Activated CD4-positive, alpha-beta T cell treated with anti-CD3 and anti-CD28 coated beads for 1 hour (primary cell): Measurements from ENCODE around the gene CLN5.
"Not testable (repeated sequence)": the region's sequence is repeated elsewhere in the genome, so short reads cannot be mapped to it uniquely, and the experiment has no call there.

Experiments
- DNase-seq: peaks from one replicate; pipeline ENCODE4 v3.0.0-alpha.2; 2020

The CLN5 gene

DNA sequence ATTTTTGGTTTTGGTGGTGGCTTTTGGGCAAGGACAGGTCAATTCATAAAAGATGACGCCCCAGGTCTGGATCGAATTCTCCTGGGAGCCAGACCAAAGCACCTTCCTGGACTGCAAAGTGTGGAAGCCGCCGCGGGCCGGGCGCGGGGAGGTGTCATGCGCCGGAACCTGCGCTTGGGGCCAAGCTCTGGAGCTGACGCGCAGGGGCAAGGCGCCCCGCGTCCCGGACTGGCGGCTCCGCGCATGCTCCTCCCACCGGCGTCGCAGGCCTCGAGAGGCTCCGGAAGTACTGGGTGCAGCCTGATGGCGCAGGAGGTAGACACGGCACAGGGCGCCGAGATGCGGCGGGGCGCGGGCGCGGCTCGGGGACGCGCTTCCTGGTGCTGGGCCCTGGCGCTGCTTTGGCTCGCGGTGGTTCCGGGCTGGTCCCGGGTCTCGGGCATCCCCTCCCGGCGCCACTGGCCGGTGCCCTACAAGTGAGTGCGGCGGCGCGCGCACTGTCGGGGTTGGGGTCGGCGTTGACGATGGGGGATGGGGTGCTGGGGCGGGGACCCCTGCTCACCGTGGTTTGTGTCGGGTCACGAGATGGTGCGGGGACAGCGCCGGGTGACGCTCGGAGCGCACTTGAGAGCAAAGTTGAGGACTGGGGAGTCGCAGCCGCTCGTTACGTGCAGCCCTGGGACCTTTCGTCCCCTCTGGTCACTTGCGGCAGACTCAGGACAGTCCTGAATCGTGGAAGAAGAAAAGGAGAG is at the start of gene CLN5:
Gene CLN5 (plus strand): TSS at position 286 of the 752 bp plus-strand sequence. CDS start 18 bp downstream, at position 304.
- DNase-seq = peak; percentile 94

DNA sequence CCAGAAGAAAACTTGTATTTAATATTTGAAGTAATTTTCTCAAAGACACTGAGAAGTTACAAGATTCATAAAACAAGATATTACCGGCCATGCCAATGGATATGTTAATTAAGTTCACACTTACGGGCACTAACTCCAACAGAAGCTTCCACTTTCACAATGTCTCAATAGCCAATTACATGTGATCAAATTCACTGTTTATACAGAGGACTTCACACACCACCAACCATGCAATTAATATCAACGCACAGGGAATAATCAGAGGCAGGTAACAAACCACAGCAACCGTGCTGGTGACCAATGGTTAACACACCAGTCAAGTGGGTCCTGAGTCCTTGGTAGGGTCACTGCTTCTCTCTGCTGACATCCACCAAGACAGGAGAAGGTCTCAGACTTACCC is 49.5 kb upstream of the CLN5 start:
- no peak for DNase-seq

DNA sequence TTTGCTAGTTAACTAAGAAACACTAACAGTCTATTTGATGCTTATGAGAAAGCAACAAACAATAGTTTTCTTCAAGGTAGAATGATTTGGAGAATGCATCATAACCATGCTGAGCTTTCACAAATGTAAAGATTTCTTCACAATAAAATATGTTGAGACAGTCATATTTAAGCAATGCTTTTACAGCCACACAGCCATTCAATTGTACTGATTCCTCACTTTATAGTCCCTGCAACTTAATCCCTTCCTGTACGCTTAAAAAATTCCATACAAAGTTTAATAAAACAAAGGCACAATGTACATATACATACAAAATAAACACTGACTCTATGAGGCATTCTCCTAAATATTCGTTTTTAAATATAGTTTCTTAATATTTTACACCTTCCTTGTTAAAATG is 48.2 kb upstream of the CLN5 start:
- no peak for DNase-seq

DNA sequence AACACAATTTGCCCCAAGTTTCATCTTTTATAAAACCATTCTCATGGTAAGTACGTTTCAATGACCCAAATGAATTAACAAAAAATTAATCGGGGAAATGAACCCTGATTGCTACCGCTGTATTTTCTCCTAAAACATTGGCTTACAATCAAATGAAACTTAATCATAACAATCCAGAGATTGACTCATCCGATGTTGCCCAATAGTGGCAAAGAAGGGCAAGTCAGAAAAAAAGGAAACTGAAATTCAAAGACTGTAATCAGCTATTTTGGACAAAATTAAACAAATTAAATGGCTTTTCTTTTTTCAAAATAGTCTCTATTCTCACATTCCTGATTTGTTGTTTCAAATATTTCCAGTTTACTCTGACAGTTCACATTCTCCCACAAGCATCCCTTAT is 47.4 kb upstream of the CLN5 start:
- DNase-seq = no peak

DNA sequence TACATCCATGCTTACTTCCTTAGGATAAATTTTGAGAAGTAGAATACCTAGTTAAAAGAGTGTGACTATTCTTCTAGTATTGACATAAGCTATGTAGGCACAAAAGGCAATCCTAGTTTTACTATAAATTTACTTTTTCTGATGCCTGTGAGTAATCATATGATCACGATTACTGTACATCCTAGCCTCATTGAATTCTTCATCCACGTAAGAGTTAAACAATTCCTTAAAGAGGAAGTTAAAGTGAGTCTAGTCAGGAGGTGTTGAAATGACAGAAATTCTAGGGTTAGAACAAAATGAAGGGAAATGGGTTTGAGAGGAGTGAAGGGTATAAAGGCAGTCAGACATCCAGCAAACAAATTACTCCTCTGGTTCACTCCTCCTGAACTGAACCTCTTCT is 43.7 kb upstream of the CLN5 start, which contains the start of gene ACOD1:
Gene ACOD1 (plus strand): TSS at position 363 of the 400 bp plus-strand sequence. CDS start 48 bp downstream, outside the sequence.
- DNase-seq = no peak

DNA sequence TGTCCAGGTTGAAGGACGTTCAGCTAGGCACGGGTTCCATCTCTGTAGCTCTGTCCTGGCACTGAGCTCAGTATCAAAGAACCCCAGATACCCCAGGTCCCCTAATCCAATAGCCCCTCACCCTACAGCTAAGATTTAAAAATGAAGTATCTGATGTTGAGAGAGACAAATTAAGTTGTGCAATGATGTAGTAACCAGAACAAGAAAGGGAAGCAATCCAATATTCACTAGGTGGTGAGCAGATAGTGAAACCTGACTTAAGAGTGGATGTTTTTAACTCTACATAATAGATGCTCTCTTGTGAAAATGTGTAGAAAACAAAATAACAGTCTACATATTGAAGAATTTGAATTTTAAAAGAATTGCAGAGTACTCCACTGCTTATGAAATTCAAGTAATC is 41.8 kb upstream of the CLN5 start:
- DNase-seq = no peak

DNA sequence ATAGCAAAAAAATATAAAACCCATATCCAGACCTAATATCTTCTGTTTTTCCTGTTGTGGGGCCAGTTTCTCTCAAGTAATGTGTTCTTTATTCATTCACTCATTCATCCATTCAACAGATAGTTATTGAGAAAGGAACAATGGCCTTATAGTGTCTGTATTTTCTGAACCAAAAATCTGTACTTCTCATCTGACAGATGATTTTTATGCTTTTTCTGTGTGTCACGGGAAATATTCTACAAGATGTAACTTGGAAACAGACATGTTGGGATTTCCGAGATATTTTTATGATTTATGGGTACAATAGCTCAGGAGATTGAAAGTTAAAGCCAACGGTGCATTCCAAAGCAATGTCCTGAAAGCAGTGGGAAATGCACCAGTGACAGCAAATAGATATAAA is 37.9 kb upstream of the CLN5 start:
- DNase-seq = no peak

DNA sequence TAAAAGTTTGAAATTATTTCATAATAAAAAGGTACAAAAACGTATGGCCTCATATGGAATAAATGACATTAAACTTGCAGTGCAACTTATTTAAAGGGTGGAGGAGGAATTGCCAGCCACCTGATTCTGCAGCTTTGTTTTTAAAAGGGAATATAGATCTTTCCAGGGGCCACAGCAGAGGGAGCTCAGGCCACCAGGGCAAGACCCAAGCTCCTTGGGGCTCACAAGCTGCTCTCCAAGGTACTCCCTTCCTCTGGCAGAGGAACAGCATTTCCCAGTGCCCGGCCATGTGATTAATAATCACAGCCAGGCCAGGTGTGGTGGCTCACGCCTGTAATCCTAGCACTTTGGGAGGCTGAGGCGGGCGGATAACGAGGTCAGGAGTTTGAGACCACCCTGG is 37.3 kb upstream of the CLN5 start:
- DNase-seq = no peak

DNA sequence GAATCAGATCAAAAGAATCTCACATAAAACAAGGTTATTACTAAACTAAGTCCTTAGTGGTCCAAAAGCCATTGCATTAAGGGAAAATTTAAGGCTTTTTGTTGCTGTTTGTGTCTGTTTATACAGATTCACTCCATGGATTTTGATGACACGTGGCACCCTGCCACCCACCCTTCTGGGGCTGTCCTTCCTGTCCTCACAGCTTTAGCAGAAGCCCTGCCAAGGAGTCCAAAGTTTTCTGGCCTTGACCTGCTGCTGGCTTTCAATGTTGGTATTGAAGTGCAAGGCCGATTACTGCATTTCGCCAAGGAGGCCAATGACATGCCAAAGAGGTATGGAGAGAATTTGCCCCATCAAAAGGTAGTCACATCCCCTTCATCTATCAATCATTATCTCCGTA is 36.7 kb upstream of the CLN5 start:
- DNase-seq = no peak

DNA sequence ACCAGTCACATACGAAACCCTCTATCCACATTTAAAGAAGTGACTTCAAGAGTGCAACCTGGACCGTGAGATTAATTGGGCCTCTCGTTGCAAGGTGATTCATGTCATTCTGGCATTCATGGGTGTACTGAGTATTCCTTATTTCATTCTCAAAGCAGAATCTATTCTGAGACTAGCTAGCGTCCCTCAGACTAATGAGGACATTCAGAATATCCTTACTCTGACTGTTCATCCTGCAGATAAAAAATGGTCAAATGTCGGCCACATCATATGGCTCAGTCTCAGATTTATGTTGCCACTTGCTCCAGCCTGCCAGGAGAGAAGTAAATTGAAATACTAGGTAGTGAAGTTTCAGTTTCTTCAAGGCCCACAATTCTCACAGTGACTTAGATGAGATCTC is 36.2 kb upstream of the CLN5 start:
- DNase-seq = no peak

DNA sequence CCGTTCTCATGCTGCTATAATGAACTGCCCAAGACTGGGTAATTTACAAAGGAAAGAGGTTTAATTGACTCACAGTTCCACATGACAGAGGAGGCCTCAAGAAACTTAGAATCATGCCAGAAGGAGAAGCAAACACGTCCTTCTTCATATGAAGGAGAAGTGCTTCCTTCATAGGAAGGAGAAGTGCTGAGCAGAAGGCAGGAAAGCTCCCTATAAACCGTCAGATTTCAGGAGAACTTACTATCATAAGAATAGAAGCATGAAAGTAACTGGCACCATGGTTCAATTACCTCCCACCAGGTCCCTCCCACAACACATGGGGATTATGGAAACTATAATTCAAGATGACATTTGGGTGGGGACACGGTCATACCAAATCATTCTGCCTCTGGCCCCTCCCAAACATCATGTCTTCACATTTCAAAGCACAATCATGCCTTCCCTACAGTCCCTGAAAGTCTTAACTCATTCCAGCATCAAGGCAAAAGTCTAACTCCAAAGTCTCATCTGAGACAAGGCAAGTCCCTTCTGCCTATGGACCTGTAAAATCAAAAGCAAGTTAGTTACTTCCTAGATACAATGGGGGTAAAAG is 32.9 kb upstream of the CLN5 start:
- DNase-seq = no peak

DNA sequence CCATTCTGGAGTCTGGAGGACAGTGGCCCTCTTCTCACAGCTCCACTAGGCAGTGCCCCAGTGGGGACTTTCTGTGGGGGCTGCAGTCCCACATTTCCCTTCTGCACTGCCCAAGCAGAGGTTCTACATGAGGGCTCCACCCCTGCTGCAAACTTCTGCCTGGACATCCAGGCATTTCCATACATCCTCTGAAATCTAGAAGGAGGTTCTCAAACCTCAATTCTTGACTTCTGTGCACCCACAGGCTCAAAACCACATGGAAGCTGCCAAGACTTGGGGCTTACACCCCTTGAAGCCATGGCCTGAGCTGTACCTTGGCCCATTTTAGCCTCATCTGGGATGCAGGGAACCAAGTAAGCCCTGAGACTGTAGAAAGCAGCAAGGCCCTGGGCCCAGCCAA is 32.1 kb upstream of the CLN5 start:
- DNase-seq = not testable (repeated sequence)

DNA sequence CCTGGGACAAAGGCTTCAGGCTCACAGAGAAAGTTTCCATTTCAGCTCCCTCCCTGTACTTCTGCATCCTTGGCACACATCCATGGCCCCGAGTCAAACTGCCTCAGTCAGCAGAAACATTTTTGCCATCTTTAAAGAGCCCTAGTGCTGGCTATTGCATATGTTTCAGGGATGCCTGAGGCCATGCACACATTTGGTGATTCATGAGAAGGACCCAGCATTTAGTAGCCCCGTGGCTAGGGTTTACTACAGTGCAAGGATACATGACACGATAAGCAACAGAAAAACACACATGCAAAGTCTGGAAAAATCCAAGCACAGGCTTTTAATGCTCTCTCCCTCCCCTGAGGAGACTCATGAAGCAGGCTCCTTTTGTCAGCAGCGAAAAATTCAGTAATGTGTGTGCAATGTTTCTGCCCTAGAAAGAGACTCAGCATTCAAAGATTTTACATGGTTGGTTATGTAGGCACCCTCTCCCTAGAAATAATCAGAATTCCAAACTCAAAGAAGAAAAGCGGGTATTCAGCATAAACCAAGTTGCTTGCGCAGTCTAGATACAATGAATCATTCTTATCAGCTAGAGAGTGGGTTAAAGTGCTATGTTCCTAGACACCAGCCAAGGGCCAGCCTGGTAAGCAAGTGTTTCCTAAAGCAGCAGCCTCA is 26.0 kb upstream of the CLN5 start:
- no peak for DNase-seq

DNA sequence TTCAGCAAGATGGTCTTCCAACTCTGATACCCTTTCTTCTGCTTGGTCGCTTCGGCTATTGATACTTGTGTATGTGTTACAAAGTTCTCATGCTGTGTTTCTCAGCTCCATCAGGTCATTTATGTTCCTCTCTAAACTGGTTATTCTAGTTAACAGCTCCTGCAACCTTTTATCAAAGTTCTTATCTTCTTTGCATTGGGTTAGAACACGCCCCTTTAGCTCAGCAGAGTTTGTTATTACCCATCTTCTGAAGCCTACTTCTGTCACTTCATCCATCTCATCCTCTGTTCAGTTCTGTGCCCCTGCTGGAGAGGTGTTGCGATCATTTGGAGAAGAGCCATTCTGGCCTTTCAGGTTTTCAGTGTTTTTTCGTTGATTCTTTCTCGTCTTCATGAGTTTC is 24.9 kb upstream of the CLN5 start:
- DNase-seq = no peak

DNA sequence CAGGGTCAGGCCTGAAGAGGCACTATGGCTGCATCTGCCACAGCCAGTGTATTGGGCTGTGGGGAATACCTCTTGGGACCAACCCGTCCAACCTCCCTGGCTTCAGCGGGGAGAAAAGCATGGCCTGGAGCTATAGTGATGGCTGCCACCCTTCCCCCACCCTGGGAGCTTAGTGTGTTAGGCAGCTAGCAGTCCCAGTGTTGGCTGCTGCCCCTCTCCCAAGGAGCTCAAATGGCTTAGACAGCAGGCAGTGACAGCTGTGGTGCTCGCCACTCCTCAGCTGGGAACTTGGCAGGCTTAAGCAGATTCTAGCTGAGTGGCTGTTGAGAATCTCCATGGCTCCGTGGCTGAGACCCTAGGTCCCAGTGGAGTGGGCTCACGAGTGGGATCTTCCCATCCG is 23.8 kb upstream of the CLN5 start:
- DNase-seq = no peak

DNA sequence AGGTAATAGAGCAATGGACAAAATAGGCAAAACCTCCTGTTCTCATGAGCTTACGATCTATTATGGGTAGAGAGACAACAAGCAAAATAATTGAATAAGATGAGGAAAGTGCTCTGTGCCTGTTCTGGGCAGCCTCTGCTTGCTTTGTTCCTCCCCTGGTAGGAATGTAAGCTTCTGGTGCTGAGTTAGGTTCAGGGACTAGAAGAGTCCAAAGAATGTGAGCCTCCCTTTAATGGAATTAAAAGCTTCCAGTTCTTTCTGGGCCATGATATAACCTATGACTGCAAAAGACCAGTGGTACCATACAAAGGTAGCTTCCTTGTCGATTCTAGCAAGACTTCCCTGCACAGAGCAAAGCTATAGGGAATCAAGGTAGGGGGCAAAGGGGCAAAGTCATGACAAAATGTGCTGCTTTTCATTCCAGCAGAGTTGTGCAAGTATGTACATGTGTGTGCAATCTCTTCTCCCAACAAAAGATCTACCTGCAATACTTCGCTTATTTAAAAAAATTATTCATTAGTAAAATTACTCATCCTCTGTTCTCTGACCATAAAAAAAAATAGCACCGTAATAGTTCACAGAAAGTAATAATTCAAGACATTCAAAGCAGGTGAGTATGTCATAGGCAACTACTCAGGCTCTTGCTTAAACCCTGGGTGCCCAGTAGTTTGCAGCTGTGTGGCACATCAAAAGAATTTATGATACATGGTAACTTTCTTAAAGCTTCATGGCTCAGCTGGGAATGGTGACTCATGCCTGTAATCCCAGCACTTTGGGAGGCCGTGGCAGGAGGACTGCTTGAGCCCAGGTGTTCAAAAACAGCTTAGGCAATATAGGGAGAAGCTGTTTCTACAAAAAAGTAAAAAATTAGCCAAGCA is 22.2 kb upstream of the CLN5 start:
- DNase-seq = no peak

DNA sequence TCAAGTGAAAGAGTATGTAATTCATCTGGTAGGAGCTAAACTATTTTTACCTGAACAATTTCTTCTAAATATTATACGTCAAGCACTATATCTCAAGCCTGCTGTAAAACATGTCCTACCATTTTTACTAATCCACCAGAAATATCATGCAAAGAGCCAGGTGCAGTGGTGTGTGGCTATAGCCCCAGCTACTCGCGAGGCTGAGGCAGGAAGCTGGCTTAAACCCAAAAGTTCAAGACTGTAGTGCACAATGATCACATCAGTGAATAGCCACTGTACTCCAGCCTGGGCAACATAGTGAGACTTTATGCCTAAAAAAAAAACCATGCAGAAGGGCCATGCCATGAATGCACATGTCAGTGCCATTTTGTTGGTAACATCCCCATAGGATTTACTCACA is 20.7 kb upstream of the CLN5 start:
- no peak for DNase-seq

DNA sequence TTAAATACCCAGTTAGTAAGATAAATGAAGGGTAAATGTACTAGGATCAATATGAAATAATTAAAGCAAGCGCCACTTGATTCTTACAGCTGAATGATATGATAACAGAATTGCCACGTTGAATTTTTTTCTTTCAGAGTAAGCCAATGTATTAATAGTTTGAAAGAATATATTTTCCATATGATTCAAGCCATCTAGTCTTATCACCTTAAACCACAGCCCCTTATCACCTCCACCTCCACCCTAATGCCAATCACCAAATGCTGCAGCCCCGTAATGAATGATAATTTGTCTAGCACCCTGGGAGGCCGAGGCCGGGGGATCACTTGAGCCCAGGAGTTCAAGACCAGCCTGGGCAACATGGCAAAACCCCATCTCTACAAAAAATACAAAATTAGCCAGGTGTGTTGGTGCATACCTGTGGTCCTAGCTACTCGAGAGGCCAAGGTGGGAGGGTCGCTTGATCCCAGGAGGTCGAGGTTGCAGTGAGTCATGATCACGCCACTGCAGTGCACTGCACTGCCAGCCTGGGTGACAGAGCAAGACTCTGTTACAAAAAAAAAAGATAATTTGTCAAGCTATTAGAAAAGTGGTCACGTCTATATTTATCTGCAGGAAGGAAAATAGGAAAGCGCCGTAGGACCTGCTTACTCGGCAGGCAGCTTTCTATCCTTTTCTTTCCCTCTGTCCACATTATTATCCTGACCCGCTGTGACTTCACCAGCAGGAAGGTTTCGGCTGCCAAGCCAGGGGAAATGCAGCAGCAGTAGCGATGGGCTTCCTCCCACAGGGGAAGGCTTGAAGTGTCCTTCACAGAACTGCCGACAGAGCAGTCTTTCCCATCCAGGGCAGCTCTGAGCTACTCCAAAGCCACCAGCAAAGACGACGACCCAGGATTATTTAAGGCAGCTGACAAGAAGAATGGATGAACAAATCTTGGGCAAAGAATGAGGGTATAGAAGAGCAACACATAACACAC is 19.7 kb upstream of the CLN5 start:
- DNase-seq = no peak

DNA sequence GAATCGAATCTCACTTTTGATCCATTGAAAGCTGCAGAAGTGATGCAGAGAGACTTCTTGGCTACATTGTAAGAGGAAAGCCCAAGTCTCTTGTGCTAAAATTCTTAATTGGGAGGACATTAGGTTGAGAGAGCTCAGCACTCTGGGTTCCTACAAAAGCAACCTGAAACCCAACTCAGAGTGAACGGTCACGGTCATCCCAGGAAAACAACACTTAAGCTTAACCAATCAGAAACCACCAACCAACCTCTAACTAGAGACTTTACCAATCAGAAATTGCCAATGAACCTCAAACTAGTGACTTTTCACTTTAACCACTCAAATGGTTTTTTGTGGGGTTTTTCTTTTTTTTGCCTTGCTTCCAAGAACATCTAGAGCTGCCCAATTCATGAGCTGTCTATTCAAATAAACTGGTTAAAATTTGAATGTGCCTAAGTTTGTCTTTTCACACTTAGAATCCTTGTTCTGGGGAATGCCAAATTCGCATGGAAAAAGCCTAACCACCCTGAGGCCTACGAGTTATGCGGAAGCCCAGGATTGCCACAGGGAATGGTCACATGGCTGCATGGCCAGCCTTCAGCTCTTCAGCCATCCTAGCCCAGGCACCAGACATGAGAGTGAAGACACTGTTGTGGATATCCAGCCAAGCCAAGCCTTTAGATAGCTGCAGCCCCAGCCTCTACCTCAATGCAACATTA is 17.8 kb upstream of the CLN5 start:
- DNase-seq = no peak

DNA sequence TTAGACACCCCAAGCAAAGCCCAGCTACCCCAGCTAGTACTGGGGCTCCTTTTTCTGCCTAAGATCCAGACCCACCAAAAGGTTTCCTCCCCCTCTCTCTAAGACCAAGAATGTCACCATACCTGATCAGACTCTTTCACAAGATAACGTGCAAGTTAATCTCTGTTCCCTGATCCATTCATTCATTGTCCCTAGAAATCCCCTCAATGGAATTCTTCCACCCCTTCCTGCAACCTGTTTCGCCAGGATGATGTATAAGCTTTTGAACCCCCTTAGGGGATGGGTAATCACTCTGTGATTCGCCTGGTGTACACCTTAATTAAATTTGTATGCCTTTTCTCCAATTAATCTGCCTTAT is 17.3 kb upstream of the CLN5 start:
- DNase-seq = no peak

DNA sequence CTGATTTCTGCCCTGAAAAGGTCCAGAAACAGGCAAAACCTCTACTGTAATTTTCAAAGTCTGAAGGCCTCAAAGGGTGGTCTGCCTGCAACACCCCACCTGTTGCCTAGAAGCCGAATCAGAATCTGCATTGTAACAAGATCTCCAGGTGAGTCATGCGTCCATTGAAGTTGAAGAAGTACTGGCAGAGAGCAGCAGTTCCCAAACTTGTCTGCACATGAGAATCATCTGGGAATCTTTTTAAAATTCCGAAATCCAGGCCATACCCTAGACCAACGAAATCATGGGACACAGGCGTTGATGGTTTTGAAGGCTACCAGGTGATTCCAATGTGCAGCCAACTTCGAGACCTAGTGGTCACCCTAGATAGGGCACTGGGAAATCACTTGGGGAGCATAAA is 16.0 kb upstream of the CLN5 start:
- DNase-seq = no peak
